Stimulated activated naive CD8-positive, alpha-beta T cell treated with anti-CD3 and anti-CD28 coated beads, Interleukin-15, amount 100 ng/mL, for 72 hours (primary cell): ENCODE measurements around the gene KIFC3.
A peak's percentile ranks its signal among the peaks of the same experiment; 100 is the strongest.
"Not testable (repeated sequence)": the region's sequence is repeated elsewhere in the genome, so short reads cannot be mapped to it uniquely, and the experiment has no call there.

Source experiments
- ATAC-seq: fragments of 150-1000 bp; cut with Tn5 transposase; 2 replicates; pipeline ENCODE4 v1.10.0; 2021; ENCODE audit warnings: mild to moderate bottlenecking, moderate library complexity
- DNase-seq, 2 donors: peaks; one replicate each; pipeline ENCODE4 v3.0.0; 2021 to 2022
- H3K27ac Mint-ChIP-seq, 2 donors: one replicate each; pipeline ENCODE4 v1.8.0; 2022; ENCODE audit warnings: mild to moderate bottlenecking in 2 of 2, mixed read lengths in 2 of 2, moderate library complexity in 2 of 2
- H3K27me3 Mint-ChIP-seq: one replicate; pipeline ENCODE4 v1.8.0; 2022; ENCODE audit warnings: mixed read lengths
- H3K4me1 Mint-ChIP-seq: one replicate; pipeline ENCODE4 v1.8.0; 2022; ENCODE audit warnings: mild to moderate bottlenecking, mixed read lengths
- H3K4me3 Mint-ChIP-seq, 2 donors: one replicate each; pipeline ENCODE4 v1.8.0; 2022; ENCODE audit warnings: mild to moderate bottlenecking in 2 of 2, mixed read lengths in 2 of 2, moderate library complexity in 1 of 2
- H3K9me3 Mint-ChIP-seq, 2 donors: one replicate each; pipeline ENCODE4 v1.8.0; 2022; ENCODE audit warnings: mixed read lengths in 2 of 2

KIFC3 gene

DNA sequence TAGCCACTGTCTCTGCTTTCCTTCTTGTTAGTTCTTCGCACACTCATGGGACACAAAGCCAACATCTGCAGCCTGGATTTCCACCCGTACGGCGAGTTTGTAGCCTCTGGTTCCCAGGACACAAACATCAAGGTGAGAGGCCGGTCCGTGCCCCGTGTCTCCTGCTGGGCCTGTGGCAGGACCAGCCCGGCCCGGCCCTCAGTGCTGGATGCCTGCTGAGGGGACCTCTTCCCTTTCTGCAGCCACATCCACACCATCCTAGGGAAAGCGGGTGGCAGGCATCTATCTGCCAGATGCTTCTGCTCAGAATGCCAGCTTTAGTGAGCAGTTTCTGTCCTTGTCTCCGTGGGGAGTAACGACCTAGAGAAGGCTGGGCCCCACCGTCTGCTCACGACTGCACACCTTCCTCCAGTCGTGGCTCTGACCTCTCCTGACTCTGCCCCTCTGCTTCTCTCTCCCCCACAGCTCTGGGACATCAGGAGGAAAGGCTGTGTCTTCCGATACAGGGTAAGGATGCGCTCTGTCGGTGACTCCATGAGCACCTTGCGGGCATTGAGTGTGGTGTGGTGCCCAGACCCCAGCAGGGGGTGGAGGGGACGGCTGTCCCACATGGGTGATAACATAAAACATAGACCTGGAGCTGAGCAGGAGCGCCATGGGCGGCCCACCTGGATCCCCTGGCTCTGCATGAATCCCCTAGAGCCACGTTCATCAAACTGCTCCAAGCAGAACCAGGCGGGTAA lies 51.3 kb downstream of the KIFC3 start:
- H3K27ac Mint-ChIP-seq: peak overlapping the region in 1 of 2 donors; percentile 54
- no peak for ATAC-seq
- H3K4me1 Mint-ChIP-seq: peaks cover 3% of the 10 kb centered on the region
- no peaks in the 10 kb centered on the region for H3K27me3 Mint-ChIP-seq
- H3K9me3 Mint-ChIP-seq: no peaks in the 10 kb centered on the region
- no peak for DNase-seq
- H3K4me3 Mint-ChIP-seq: no peak overlapping the region

DNA sequence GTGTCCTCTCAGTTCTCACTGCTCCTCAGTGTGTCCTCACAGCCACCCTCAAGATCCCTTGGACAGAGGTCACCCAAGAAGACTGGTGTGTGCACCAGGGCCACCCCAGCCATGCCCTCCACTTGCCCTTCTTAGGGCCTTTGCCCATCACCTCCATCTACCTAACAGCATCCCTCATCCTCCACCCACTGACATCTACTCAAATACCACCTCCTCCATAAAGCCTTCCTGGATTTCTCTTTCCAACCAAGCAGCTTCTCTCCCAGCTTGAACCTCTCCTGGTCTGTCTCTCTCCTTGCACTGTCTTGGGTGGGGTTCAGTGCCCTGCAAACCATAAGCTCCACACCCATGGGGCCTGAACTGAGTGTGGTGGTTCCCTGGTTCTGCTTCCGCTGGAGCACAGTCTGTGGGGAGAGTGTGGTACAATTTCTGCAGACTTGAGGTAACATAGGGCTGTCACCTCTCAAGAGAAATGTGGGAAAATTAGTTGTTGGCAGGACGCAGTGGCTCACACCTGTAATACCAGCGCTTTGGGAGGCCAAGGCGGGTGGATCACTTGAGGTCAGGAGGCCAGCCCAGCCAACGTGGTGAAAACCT lies 52.3 kb downstream of the KIFC3 start:
- no peak overlapping the region for H3K27ac Mint-ChIP-seq
- ATAC-seq (no peak), DNase-seq (no peak)
- no peaks in the 10 kb centered on the region for H3K4me1 Mint-ChIP-seq
- H3K27me3 Mint-ChIP-seq: no peaks in the 10 kb centered on the region
- H3K4me3 Mint-ChIP-seq: no peak overlapping the region
- H3K9me3 Mint-ChIP-seq: no peaks in the 10 kb centered on the region

DNA sequence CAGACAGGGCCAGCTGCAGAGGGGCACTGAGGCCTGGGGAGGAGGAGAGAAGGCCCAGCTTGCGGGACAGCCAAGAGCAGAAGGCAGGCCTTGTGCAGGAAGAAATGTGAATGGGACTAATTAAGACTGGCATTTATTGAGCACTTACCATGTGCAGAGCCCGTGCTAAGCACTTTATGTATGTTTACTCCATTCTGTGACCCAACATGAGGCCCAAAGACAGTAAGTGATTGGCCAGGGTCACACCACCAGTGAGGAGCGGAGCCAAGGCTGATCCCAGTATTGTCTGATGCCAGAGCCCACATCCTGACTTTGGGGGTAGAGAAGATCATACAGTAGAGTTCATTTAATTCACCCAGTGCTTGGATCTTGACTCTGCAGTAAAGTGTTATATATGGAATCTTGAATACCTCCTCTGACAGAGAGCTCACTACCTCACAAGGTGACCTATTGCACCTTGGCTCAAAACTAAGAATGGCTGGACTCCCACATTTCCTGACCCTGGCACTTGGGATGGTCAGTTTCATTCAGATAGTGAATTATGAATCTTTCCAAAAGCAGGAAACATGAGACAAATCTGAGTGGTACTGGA lies 53.1 kb downstream of the KIFC3 start:
- Mint-ChIP-seq H3K9me3 (no peaks in the 10 kb centered on the region), H3K27ac (peak overlapping the region in 1 of 2 donors; percentile 66), H3K4me3 (no peak overlapping the region), H3K4me1 (no peaks in the 10 kb centered on the region), H3K27me3 (no peaks in the 10 kb centered on the region)
- ATAC-seq (no peak), DNase-seq (no peak)

DNA sequence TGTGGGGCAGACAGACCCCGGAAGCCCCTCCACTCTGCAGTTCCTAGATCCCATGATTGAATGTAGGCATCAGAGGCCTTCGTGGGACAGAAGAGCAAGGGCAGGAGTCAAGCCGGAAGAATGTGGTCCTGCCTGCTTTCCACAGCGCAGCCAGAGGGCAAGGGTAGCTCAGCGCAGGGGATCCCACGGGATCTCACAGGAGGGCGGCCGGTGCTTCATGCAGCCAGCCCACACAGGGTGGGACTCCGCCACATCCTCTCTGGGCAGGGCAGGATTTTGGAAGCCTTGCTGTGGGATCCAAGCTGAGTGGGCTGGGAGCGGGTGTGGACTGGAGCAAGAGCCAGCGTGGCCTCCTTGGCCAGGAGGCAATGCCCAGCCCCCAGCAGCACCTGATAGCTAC lies 53.7 kb downstream of the KIFC3 start:
- DNase-seq (no peak), ATAC-seq (no peak)
- no peaks in the 10 kb centered on the region for H3K9me3 Mint-ChIP-seq
- H3K27me3 Mint-ChIP-seq: no peaks in the 10 kb centered on the region
- no peaks in the 10 kb centered on the region for H3K4me1 Mint-ChIP-seq
- H3K4me3 Mint-ChIP-seq: no peak overlapping the region
- H3K27ac Mint-ChIP-seq: no peak overlapping the region

DNA sequence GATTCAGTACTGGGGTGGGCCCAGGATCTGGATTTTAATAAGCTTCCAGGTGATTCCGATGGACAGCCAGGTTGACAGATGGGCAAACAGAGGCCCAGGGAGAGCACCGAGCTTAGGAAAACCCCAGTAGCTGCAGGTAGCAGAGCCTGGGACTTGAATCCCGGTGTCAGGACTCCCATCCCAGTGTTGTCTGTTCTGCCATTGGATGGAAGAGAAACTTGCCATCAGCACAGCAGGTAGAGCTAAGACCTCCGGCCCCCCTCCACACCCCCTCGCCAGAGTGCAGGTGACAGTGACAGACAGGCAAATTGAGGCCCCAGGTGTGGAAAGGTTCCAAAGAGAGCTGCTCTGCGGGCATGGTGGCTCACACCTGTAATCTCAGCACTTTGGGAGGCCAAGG lies 54.3 kb downstream of the KIFC3 start:
- no peak for DNase-seq
- Mint-ChIP-seq H3K27ac (peak overlapping the region in 1 of 2 donors; percentile 56), H3K4me3 (no peak overlapping the region), H3K9me3 (no peaks in the 10 kb centered on the region), H3K4me1 (no peaks in the 10 kb centered on the region), H3K27me3 (no peaks in the 10 kb centered on the region)
- ATAC-seq: no peak

DNA sequence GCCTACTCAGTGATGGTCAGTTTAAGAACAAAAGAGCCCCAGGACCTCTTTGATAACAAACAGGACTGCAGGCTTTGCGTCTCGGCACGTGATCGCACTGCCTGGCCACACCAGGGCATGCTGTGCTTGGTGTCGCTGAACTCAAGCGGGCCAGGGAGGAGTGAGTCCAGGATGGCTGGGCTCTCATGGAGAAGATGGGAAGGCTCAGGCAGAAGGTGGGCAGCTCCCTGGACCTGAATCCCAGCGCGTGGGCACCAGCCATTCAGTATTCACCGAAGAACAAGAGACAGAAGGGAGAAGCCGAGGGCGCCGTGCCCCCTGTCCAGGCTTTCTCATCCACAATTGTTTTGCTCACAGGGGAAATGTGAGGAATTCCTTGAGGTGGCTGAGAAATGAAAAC lies 54.8 kb downstream of the KIFC3 start:
- Mint-ChIP-seq H3K27me3 (no peaks in the 10 kb centered on the region), H3K4me3 (no peak overlapping the region), H3K9me3 (no peaks in the 10 kb centered on the region), H3K27ac (peak overlapping the region in 1 of 2 donors; percentile 35), H3K4me1 (no peaks in the 10 kb centered on the region)
- ATAC-seq (no peak), DNase-seq (no peak)

DNA sequence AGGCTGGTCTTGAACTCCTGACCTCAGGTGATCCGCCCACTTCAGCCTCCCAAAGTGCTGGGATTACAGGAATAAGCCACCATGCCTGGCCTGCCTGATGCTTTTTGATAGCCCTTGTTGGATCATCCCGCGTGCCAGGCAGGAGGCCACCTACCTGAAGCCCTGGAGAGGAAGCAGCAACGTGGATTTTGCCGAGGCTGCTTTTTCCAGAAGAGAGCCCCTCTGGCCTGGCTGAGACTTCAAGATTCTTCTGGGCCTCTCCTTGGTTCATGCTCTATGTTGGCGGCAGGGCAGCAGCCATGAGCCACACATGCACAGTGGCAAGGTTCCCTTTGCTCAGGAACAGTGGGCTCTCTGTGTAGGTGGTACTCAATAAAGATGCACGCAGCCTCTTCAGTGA lies 55.2 kb downstream of the KIFC3 start:
- H3K9me3 Mint-ChIP-seq: no peaks in the 10 kb centered on the region
- no peak for DNase-seq
- H3K4me3 Mint-ChIP-seq: no peak overlapping the region
- peak overlapping the region in 1 of 2 donors; percentile 35 for H3K27ac Mint-ChIP-seq
- H3K27me3 Mint-ChIP-seq: no peaks in the 10 kb centered on the region
- no peak for ATAC-seq
- H3K4me1 Mint-ChIP-seq: no peaks in the 10 kb centered on the region

DNA sequence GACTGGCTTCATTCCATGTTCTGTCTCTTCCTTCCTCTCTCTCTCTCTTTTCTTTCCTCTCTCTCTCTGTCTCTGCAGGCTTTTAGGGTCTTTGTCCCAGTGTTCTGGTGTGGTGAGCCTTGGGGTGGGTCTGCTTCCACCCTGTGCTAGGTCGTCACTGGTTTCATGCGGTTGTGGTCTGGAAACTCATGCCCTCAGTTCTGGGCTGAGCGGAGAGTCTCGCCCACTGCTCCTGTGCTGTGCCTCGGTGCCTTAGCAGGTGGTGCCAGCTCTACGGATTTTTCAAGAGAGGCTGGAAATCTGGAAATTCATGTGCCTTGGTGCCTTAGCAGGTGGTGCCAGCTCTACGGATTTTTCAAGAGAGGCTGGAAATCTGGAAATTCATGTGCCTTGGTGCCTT lies 56.0 kb downstream of the KIFC3 start:
- H3K27me3 Mint-ChIP-seq, DNase-seq, H3K4me1 Mint-ChIP-seq, H3K4me3 Mint-ChIP-seq, H3K9me3 Mint-ChIP-seq, H3K27ac Mint-ChIP-seq, ATAC-seq: not testable (repeated sequence)

DNA sequence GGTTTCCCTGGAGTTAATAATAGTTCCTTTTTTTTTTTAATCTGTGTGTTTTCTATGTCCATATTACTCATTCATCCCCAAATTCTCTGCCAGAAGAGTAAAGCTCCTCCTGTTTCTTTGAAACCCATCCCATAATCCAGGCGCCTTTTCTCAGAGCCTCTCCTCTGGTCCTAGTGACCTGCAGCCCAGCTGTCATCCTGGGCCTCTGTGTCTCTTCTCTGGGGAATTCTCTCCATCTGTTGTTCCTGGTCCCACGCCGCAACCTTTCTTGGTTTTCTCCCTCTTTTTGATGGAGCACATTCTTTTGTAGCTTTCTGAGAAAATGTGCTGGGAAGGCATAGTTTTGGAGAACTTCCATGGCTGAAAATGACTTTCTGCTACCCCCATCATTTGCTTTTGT lies 56.5 kb downstream of the KIFC3 start:
- no peak for DNase-seq
- Mint-ChIP-seq H3K4me3 (no peak overlapping the region), H3K27ac (no peak overlapping the region), H3K4me1 (no peaks in the 10 kb centered on the region), H3K9me3 (no peaks in the 10 kb centered on the region), H3K27me3 (no peaks in the 10 kb centered on the region)
- ATAC-seq: no peak

DNA sequence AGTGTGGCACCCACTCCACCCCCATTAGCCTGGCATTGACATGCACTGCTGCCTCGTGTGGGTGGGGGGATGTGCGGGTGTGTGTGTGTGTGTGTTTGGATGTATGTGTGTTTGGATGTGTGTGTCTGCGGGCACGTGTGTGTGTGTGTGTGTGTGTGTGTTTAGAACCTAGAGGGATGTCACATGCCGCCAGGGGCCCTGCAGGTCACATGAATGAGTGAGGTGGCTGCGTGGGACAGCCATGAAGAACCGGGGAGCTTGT lies 57.7 kb downstream of the KIFC3 start:
- Mint-ChIP-seq H3K9me3 (no peaks in the 10 kb centered on the region), H3K4me1 (no peaks in the 10 kb centered on the region), H3K27me3 (no peaks in the 10 kb centered on the region), H3K27ac (no peak overlapping the region), H3K4me3 (no peak overlapping the region)
- ATAC-seq (no peak), DNase-seq (no peak)

DNA sequence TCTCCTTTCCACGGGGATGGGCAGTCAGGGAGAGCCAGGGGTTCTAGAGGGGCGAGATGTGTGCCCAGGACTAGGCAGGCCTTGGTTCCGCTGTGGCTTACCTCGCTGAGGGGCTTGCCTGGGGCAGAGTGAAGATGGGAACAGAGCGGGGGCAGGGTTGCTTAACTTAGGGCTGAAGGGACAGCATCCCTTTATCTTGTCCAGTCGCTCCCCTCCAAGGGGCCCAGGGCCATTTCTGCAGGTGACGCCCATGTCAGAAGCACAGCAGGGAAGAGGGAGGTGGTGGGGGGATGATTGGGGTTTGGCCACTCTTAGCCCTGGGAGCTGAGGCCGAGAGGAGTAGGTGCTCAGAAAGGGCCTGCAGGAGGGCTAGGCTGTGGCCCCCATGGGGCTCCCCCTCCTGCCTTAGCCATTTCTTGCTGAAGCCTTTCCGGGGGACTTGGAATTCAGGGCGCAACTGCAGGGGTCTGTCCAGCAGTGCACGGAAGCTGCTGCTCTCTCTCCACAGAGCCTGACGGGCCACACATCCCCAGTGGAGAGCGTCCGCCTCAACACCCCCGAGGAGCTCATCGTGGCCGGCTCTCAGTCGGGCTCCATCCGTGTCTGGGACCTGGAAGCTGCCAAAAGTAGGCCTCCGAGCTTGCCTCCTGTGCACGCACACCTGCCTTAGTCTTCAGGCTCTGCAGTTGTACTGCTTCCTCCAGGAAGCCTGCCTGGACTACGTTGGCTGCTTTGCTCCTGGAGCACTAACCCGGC lies 58.2 kb downstream of the KIFC3 start:
- H3K4me3 Mint-ChIP-seq: no peak overlapping the region
- ATAC-seq: no peak
- H3K27me3 Mint-ChIP-seq: no peaks in the 10 kb centered on the region
- no peaks in the 10 kb centered on the region for H3K9me3 Mint-ChIP-seq
- H3K4me1 Mint-ChIP-seq: peaks cover 1% of the 10 kb centered on the region
- DNase-seq: no peak
- H3K27ac Mint-ChIP-seq: no peak overlapping the region

DNA sequence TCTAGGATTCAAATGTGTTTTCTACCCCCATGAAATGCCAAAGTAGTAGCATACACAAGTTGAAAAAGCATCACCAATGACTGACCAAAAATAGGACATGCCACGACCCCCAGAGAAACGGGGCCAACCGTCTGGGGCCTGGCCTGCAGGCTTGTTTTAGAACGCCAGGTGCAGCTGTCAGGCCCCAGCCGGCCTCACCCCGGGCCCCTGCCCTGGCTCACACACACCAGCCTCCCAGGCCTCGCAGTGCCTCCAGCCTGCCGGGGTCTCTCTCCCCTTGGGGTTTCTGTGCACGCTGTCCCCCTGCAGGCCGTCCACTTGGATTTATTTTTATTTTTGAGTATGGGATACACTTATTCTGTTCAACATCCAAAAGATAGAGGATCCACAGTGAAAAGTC lies 58.8 kb downstream of the KIFC3 start:
- Mint-ChIP-seq H3K9me3 (no peaks in the 10 kb centered on the region), H3K27me3 (no peaks in the 10 kb centered on the region), H3K4me1 (peaks cover 7% of the 10 kb centered on the region), H3K4me3 (no peak overlapping the region), H3K27ac (no peak overlapping the region)
- DNase-seq (no peak), ATAC-seq (no peak)

DNA sequence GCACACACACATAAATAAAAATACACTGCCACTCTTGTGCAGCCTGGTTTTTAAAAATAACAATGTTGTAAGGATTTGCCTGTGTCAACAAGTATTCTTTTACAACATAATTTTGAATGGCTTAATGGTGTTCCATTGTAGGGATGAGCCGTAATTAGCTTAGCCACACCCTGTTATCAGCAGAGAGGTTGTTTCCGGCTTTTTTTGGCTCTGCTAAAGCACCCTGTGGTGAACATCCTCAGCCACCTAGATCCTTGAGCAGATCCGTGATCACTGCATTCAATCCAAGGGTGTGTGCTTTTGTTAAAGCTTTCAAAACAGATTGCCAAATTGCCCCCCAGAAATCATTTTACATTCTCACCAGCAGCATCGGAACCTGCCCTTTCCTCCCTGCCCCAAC lies 59.7 kb downstream of the KIFC3 start:
- peaks cover 16% of the 10 kb centered on the region for H3K4me1 Mint-ChIP-seq
- no peak overlapping the region for H3K4me3 Mint-ChIP-seq
- H3K9me3 Mint-ChIP-seq: no peaks in the 10 kb centered on the region
- H3K27ac Mint-ChIP-seq: no peak overlapping the region
- H3K27me3 Mint-ChIP-seq: no peaks in the 10 kb centered on the region
- DNase-seq: no peak
- ATAC-seq: no peak

DNA sequence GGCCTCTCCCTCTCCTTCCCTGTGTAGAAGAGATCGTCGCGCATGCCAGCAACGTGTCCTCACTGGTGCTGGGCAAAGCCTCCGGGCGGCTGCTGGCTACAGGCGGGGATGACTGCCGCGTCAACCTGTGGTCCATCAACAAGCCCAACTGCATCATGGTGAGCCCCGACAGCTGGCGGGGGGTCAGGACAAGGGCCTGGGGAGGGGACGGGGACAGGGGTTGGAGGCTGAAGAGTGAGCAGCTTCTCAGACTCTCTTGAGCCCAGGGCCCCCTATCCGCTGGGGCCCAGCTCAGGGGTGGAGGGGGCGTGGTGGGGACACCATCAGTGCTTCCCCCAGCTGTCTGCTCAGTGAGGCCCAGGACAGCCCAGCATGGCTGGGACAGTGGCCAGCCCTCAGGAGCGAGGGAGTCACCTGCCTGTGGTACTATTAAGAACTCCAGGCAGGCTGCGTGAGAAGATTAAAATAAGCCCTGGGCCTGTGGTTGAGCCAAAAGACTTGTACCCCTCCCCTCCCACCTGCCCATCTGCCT lies 60.6 kb downstream of the KIFC3 start:
- Mint-ChIP-seq H3K27ac (no peak overlapping the region), H3K27me3 (no peaks in the 10 kb centered on the region)

DNA sequence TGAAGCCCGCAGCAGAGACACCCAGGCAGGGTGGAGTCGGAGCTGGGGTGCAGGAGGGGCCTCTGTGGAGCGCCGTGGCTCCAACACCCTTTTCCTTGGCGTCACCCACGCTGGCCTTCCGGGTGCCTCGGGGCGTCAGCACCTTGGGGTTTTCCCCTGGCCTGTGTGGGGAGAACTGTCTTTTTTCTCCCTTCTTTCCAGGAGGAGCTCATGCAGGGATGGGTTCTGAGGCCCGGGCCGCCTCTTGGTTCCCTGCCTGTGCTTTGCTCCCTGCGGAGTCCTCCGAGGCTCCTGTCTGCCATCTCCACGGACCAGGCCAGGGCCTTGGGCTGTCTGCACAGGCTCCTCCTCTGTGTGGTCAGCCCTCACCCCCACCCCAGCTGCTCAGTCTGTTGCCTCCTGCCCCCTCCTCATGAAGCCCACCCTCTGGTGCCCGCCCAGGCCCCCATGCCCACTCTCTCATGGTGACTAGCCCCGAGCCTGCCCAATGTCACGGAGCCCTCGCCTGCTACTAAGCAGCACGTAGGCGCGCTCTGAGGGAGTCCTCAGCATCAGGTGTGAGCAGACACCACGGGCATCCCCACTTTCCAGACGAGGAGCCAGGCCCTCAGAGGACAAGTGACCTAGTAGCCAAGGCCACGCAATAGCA lies 61.7 kb downstream of the KIFC3 start:
- no peak for ATAC-seq
- Mint-ChIP-seq H3K9me3 (no peaks in the 10 kb centered on the region), H3K4me1 (peaks cover 36% of the 10 kb centered on the region), H3K4me3 (no peak overlapping the region), H3K27ac (peak overlapping the region in 1 of 2 donors; percentile 63), H3K27me3 (no peaks in the 10 kb centered on the region)
- no peak for DNase-seq

More for the DNA sequence above, 60.6 kb downstream of the KIFC3 start:
- ATAC-seq (peak; percentile 42), DNase-seq (no peak)
- H3K4me3 Mint-ChIP-seq: no peak overlapping the region
- H3K4me1 Mint-ChIP-seq: peaks cover 24% of the 10 kb centered on the region
- no peaks in the 10 kb centered on the region for H3K9me3 Mint-ChIP-seq
